Stomach (tissue), 9 donors: ENCODE data around the gene EEF1B2. TPM values are rescaled to one million over a fixed set of nuclear protein-coding genes. Genes with fewer than 3 reads are reported as not detected.

ENCODE experiments used
- DNase-seq, 2 donors: peaks; one replicate each; pipeline versions ENCODE4 v3.0.0 to v3.0.0-alpha.2; 2013 to 2019
- H3K27ac ChIP-seq, 5 donors: fragments of 200-600 bp in 4 of 5; sonication (generic) in 4 of 5; one replicate each; pipeline ENCODE4 v1.5.1; 2013 to 2019; ENCODE audit warnings: mild to moderate bottlenecking in 1 of 5, moderate library complexity in 1 of 5
- H3K27me3 ChIP-seq, 3 donors: fragments of 200-600 bp; sonication (generic); one replicate each; pipeline ENCODE4 v1.5.1; 2017 to 2019; ENCODE audit warnings: mixed run types in 1 of 3
- H3K36me3 ChIP-seq, 4 donors: fragments of 200-600 bp; sonication (generic); 1 replicate in 3 of 4; 2 replicates in 1 of 4; pipeline ENCODE4 v1.5.1; 2016 to 2019
- H3K4me1 ChIP-seq, 4 donors: fragments of 200-600 bp; sonication (generic); one replicate each; pipeline ENCODE4 v1.5.1; 2016 to 2019
- H3K4me3 ChIP-seq, 4 donors: fragments of 200-600 bp; sonication (generic) in 3 of 4; one replicate each; pipeline ENCODE4 v1.5.1; 2016 to 2019; ENCODE audit warnings: mild to moderate bottlenecking in 1 of 4
- H3K9me3 ChIP-seq, 4 donors: fragments of 200-600 bp; sonication (generic); one replicate each; pipeline ENCODE4 v1.5.1; 2016 to 2019
- EP300 ChIP-seq: sonication (generic); formaldehyde crosslinking; IDR thresholded peaks from one replicate; pipeline ENCODE4 v1.6.1; 2017; ENCODE audit warnings: antibody characterized with exemption
- POLR2A ChIP-seq, 4 donors: fragments of 450-650 bp; IDR thresholded peaks; one replicate each; pipeline ENCODE4 v1.6.1; 2016; ENCODE audit warnings: antibody characterized with exemption in 4 of 4, control low read depth in 2 of 4, mild to moderate bottlenecking in 1 of 4, moderate library complexity in 1 of 4
- POLR2AphosphoS5 ChIP-seq, 3 donors: sonication (generic); formaldehyde crosslinking; IDR thresholded peaks; one replicate each; pipeline ENCODE4 v1.6.1; 2016; ENCODE audit warnings: antibody characterized with exemption in 3 of 3
- WGBS, 5 donors: extraction: QIAGEN DNeasy Blood & Tissue Kit in 3 of 5; methylation state at CpG; one replicate each; pipeline versions ENCODE4 v1.1.5 to v1.1.7; 2013 to 2018; 5-methylcytosine and 5-hydroxymethylcytosine counted together
- intact Hi-C: fragments of 100-400 bp; cut with DNase I; formaldehyde crosslinking; loops from one replicate; pipeline ENCODE4 v1.15.1; 2023; ENCODE audit warnings: low total_unique reads
- polyA plus RNA-seq, 3 donors: library from polyadenylated mRNA; stranded (reverse); fragments of 200-250 nt; gene quantifications; one replicate each; pipeline ENCODE4 v1.2.3, GENCODE V29; 2013
- total RNA-seq, 5 donors: library from RNA; depleted of rRNA; stranded (reverse); fragments of >200 nt; gene quantifications; one replicate each; pipeline versions ENCODE4 v1.1.0 to v1.2.3, GENCODE V29; 2014 to 2016
- TF ChIP-seq, protein P1 (sequence below), 7 experiments: fragments of 450-650 bp in 4 of 7; fragments of 200-600 bp in 3 of 7; sonication (generic) in 3 of 7; IDR thresholded peaks; one replicate each; pipeline ENCODE4 v1.5.1; 2016 to 2019; ENCODE audit warnings: antibody characterized with exemption in 7 of 7, control low read depth in 2 of 7, mild to moderate bottlenecking in 1 of 7
- donor health status: healthy with polysubstance abuse.
- donor health status: Bipolar disorder and iron deficiency.
- donor health status: healthy.

The EEF1B2 gene
- total and polyA plus RNA-seq, 8 donors, result 62.6 to 1,000 (median 622) TPM

GRCh38 chr2:206127656-206128055 lies 32.0 kb upstream of the EEF1B2 start:
- DNase-seq, result peak in 1 of 2 donors; percentile 5
- Histone ChIP-seq H3K27me3 (no peaks in the 10 kb centered on the region), H3K27ac (no peak overlapping the region), H3K36me3 (peaks cover 77 to 100% (median 100%) of the 10 kb centered on the region in 4 donors), H3K4me1 (no peaks in the 10 kb centered on the region), H3K4me3 (no peak overlapping the region), H3K9me3 (no peaks in the 10 kb centered on the region)
- intact Hi-C loops, result no loop called here
- TF ChIP-seq POLR2AphosphoS5 (IDR thresholded peaks at IDR 0.05) (no peak), EP300 (no peak), POLR2A (IDR thresholded peaks at IDR 0.05) (no peak)
- TF ChIP-seq, protein P1, sequence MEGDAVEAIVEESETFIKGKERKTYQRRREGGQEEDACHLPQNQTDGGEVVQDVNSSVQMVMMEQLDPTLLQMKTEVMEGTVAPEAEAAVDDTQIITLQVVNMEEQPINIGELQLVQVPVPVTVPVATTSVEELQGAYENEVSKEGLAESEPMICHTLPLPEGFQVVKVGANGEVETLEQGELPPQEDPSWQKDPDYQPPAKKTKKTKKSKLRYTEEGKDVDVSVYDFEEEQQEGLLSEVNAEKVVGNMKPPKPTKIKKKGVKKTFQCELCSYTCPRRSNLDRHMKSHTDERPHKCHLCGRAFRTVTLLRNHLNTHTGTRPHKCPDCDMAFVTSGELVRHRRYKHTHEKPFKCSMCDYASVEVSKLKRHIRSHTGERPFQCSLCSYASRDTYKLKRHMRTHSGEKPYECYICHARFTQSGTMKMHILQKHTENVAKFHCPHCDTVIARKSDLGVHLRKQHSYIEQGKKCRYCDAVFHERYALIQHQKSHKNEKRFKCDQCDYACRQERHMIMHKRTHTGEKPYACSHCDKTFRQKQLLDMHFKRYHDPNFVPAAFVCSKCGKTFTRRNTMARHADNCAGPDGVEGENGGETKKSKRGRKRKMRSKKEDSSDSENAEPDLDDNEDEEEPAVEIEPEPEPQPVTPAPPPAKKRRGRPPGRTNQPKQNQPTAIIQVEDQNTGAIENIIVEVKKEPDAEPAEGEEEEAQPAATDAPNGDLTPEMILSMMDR (IDR thresholded peaks at IDR 0.05), result no peak

- Histone ChIP-seq H3K9me3 (no peaks in the 10 kb centered on the region), H3K4me1 (no peaks in the 10 kb centered on the region), H3K4me3 (no peak overlapping the region), H3K27ac (no peak overlapping the region), H3K27me3 (no peaks in the 10 kb centered on the region), H3K36me3 (peaks cover 79 to 100% (median 100%) of the 10 kb centered on the region in 4 donors)
- DNase-seq, result no peak
- WGBS, 5 donors, result 95 to 98% (median 97%) methylated on average over 4 of the region's 4 CpGs
- intact Hi-C loops, result no loop called here
- no peak for TF ChIP-seq POLR2AphosphoS5 (IDR thresholded peaks at IDR 0.05)
- TF ChIP-seq EP300, result no peak
- TF ChIP-seq, protein P1 (IDR thresholded peaks at IDR 0.05), result no peak
- TF ChIP-seq POLR2A (IDR thresholded peaks at IDR 0.05), result no peak
Measured at GRCh38 chr2:206143451-206143850, 16.2 kb upstream of the EEF1B2 start.

DNA sequence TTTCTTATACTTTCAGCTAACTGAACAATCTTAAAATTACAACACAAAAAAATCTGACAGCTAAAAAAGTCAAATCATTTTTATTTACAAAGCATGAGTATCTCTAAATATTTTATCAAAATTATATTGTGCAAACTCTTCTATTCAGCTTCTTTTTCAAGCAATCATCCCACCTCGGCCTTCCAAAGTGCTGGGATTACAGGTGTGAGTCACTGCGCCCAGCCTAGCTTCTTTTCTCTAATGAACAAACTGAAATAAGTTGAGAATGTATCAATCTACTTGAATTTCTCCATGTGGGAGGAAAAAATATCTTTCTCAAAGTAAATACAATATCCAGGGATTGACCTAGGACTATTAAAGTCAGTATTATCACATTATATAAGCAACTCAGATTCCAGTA lies 15.3 kb upstream of the EEF1B2 start:
- TF ChIP-seq, protein P1 (IDR thresholded peaks at IDR 0.05), result no peak
- TF ChIP-seq POLR2AphosphoS5 (IDR thresholded peaks at IDR 0.05) (no peak), EP300 (no peak), POLR2A (IDR thresholded peaks at IDR 0.05) (no peak)
- intact Hi-C loops, result no loop called here
- H3K9me3 ChIP-seq, result no peaks in the 10 kb centered on the region
- peaks cover 79 to 100% (median 100%) of the 10 kb centered on the region in 4 donors for H3K36me3 ChIP-seq
- no peaks in the 10 kb centered on the region for H3K27me3 ChIP-seq
- no peak overlapping the region for H3K4me3 ChIP-seq
- 95 to 99% (median 95%) methylated on average over 2 of the region's 2 CpGs for WGBS, 5 donors
- no peaks in the 10 kb centered on the region for H3K4me1 ChIP-seq
- no peak for DNase-seq
- no peak overlapping the region for H3K27ac ChIP-seq

DNA sequence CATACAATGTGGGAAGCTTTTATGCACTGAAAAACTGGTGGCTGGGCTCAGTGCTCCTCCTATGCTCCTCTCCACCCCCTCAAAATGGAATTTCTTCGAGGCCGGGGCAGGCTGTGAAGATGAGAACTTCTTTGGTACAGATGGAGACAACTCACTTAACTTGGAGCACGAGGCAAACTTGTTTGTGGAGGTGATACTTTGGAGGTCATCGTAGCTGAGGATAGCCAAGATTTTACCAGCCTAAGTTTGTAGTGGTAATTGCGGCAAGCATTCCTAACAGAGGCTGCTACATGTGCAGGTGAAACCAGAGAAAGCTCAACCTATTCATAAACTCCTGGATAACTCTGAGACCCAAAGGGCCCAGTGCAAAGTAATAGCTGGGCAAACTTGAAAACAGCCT lies 14.0 kb upstream of the EEF1B2 start:
- intact Hi-C loops, result no loop called here
- DNase-seq, result no peak
- no peaks in the 10 kb centered on the region for H3K27me3 ChIP-seq
- H3K9me3 ChIP-seq, result no peaks in the 10 kb centered on the region
- TF ChIP-seq POLR2AphosphoS5 (IDR thresholded peaks at IDR 0.05) (no peak), EP300 (no peak), POLR2A (IDR thresholded peaks at IDR 0.05) (no peak)
- TF ChIP-seq, protein P1 (IDR thresholded peaks at IDR 0.05), result no peak
- H3K36me3 ChIP-seq, result peaks cover 74 to 100% (median 100%) of the 10 kb centered on the region in 4 donors
- 73 to 87% (median 77%) methylated on average over 4 to 5 of the region's 5 CpGs for WGBS, 5 donors
- H3K4me3 ChIP-seq, result no peak overlapping the region
- no peaks in the 10 kb centered on the region for H3K4me1 ChIP-seq
- no peak overlapping the region for H3K27ac ChIP-seq
